Trophoblast cell (in vitro differentiated cells and primary cell): ENCODE data around the gene MRPS18B.
"Not testable (repeated sequence)": the region's sequence is repeated elsewhere in the genome, so short reads cannot be mapped to it uniquely, and the experiment has no call there.

Source experiments
- DNase-seq, 2 donors: peaks; one replicate each; pipeline ENCODE4 v3.0.0-alpha.2; 2016
- H2AFZ ChIP-seq: 2 replicates; pipeline ENCODE4 v1.6.1; 2013; ENCODE audit warnings: low read length, moderate library complexity, mild to moderate bottlenecking; ENCODE audit not compliant: insufficient read depth, poor library complexity
- H2AK5ac ChIP-seq: 2 replicates; pipeline ENCODE4 v1.6.1; 2013; ENCODE audit warnings: mild to moderate bottlenecking, low read length
- H2BK120ac ChIP-seq: 2 replicates; pipeline ENCODE4 v1.6.1; 2013; ENCODE audit warnings: low read length, mild to moderate bottlenecking, moderate library complexity; ENCODE audit not compliant: insufficient read depth, poor library complexity
- H2BK12ac ChIP-seq: 2 replicates; pipeline ENCODE4 v1.6.1; 2013; ENCODE audit warnings: mild to moderate bottlenecking, low read length, moderate library complexity
- H2BK5ac ChIP-seq: 2 replicates; pipeline ENCODE4 v1.6.1; 2013; ENCODE audit warnings: low read length, low read depth, moderate library complexity, mild to moderate bottlenecking; ENCODE audit not compliant: poor library complexity
- H3K14ac ChIP-seq: 2 replicates; pipeline ENCODE4 v1.6.1; 2013; ENCODE audit warnings: mild to moderate bottlenecking, low read length
- H3K18ac ChIP-seq: 2 replicates; pipeline ENCODE4 v1.6.1; 2013; ENCODE audit warnings: mild to moderate bottlenecking, low read length
- H3K23ac ChIP-seq: 2 replicates; pipeline ENCODE4 v1.6.1; 2013; ENCODE audit warnings: low read length
- H3K27ac ChIP-seq: 2 replicates; pipeline ENCODE4 v1.5.1; 2013; ENCODE audit warnings: low read depth, mild to moderate bottlenecking, inconsistent platforms, low read length, moderate library complexity
- H3K27me3 ChIP-seq: 2 replicates; pipeline ENCODE4 v1.6.1; 2013; ENCODE audit warnings: inconsistent platforms, mild to moderate bottlenecking, low read length, moderate library complexity; ENCODE audit not compliant: insufficient read depth
- H3K36me3 ChIP-seq, 2 experiments: 1 replicate in 1 of 2; 2 replicates in 1 of 2; pipeline ENCODE4 v1.6.1; 2013; ENCODE audit warnings: low read length in 2 of 2, mild to moderate bottlenecking in 2 of 2, moderate library complexity in 1 of 2; ENCODE audit not compliant: insufficient read depth in 2 of 2, control insufficient read depth in 1 of 2
- H3K4ac ChIP-seq: 2 replicates; pipeline ENCODE4 v1.6.1; 2013; ENCODE audit warnings: low read depth, mild to moderate bottlenecking, low read length, moderate library complexity
- H3K4me1 ChIP-seq, 2 experiments: 1 replicate in 1 of 2; 2 replicates in 1 of 2; pipeline ENCODE4 v1.6.1; 2013; ENCODE audit warnings: low read length in 2 of 2, mild to moderate bottlenecking in 2 of 2, moderate library complexity in 1 of 2; ENCODE audit not compliant: insufficient read depth in 2 of 2, control insufficient read depth in 1 of 2
- H3K4me2 ChIP-seq: 2 replicates; pipeline ENCODE4 v1.6.1; 2013; ENCODE audit warnings: inconsistent platforms, mild to moderate bottlenecking, low read length, moderate library complexity
- H3K4me3 ChIP-seq: 2 replicates; pipeline ENCODE4 v1.5.1; 2013; ENCODE audit warnings: mild to moderate bottlenecking, low read depth, low read length, inconsistent platforms
- H3K79me1 ChIP-seq: one replicate; pipeline ENCODE4 v1.6.1; 2013; ENCODE audit warnings: low read length
- H3K79me2 ChIP-seq: 2 replicates; pipeline ENCODE4 v1.6.1; 2013; ENCODE audit warnings: low read length, mild to moderate bottlenecking; ENCODE audit not compliant: control insufficient read depth, insufficient read depth, poor library complexity
- H3K9ac ChIP-seq: 2 replicates; pipeline ENCODE4 v1.6.1; 2013; ENCODE audit warnings: mild to moderate bottlenecking, low read length
- H3K9me3 ChIP-seq: 2 replicates; pipeline ENCODE4 v1.6.1; 2013; ENCODE audit warnings: low read depth, mild to moderate bottlenecking, control low read depth, inconsistent platforms, low read length; ENCODE audit not compliant: insufficient read depth
- H4K12ac ChIP-seq: 2 replicates; pipeline ENCODE4 v1.6.1; 2013; ENCODE audit warnings: low read depth, mild to moderate bottlenecking, low read length, moderate library complexity
- H4K8ac ChIP-seq: 2 replicates; pipeline ENCODE4 v1.6.1; 2013; ENCODE audit warnings: low read depth, mild to moderate bottlenecking, low read length, moderate library complexity
- H4K91ac ChIP-seq: one replicate; pipeline ENCODE4 v1.6.1; 2013; ENCODE audit warnings: low read depth, mild to moderate bottlenecking, low read length, moderate library complexity
- WGBS: extraction: QIAGEN DNeasy Blood & Tissue Kit; methylation state at CpG from one replicate; pipeline ENCODE4 v1.1.7; 2013; ENCODE audit warnings: missing lambda C conversion rate; ENCODE audit not compliant: insufficient read length, insufficient coverage; ENCODE audit errors: extremely low coverage; 5-methylcytosine and 5-hydroxymethylcytosine counted together

Gene MRPS18B

DNA sequence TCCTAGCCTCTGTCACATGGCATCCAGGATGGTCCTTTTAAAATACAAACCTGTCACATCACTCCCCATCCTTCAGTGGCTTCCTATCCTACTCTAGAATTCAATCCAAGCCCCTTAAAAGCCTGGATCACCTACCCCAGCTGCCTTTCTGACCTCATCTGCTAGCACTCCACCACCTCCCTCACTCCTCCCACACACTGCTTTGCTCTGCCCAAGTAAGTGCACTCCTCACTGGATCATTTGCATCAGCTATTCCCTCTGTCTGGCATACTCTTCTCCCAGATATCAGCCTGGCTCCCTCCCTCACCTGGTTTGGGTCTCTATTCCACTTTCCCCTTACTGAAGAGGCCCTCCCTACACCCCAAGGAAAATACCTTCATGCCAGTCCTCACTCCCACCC, 39.8 kb downstream of the MRPS18B start:
- no peak overlapping the region for H2BK12ac ChIP-seq
- H3K4me3 ChIP-seq = no peak overlapping the region
- H3K9ac ChIP-seq = no peak overlapping the region
- H3K18ac ChIP-seq = no peak overlapping the region
- no peak overlapping the region for H3K27ac ChIP-seq
- no peak overlapping the region for H2AFZ ChIP-seq
- H3K14ac ChIP-seq = no peak overlapping the region
- no peak overlapping the region for H3K4ac ChIP-seq
- no peaks in the 10 kb centered on the region for H3K79me2 ChIP-seq
- H3K9me3 ChIP-seq = peaks cover 1% of the 10 kb centered on the region
- H2BK120ac ChIP-seq = no peak overlapping the region
- no peaks in the 10 kb centered on the region for H3K27me3 ChIP-seq
- H3K36me3 ChIP-seq = peaks cover 62 to 82% of the 10 kb centered on the region in 2 experiments
- H2AK5ac ChIP-seq = no peak overlapping the region
- no peak overlapping the region for H3K23ac ChIP-seq
- no peak overlapping the region for H2BK5ac ChIP-seq
- DNase-seq = no peak
- H4K91ac ChIP-seq = no peak overlapping the region
- H4K12ac ChIP-seq = no peak overlapping the region
- no peak overlapping the region for H3K4me2 ChIP-seq
- no peak overlapping the region for H4K8ac ChIP-seq
- no peaks in the 10 kb centered on the region for H3K4me1 ChIP-seq
- H3K79me1 ChIP-seq = no peaks in the 10 kb centered on the region

DNA sequence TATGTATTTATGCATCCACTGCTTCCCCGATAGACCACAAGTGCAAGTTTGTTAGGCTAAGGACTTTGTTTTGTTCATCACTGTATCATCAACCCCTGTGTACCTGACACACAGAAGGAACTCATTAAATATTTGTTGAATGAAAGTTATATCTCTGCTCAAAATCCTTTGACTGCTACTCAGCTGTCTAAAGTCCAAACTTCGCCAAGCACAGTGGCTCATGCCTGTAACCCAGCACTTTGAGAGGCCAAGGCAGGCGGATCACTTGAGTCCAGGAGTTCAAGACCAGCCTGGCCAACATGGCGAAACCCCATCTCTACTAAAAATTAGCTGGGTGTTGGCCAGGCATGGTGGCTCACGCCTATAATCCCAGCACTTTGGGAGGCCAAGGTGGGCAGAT, 40.3 kb downstream of the MRPS18B start:
- H3K27me3 ChIP-seq, DNase-seq, H2BK12ac ChIP-seq, H2BK120ac ChIP-seq, H2AK5ac ChIP-seq, H3K18ac ChIP-seq, H3K14ac ChIP-seq, H3K4me2 ChIP-seq, H3K9ac ChIP-seq, H3K9me3 ChIP-seq, H2BK5ac ChIP-seq, H4K91ac ChIP-seq, H3K27ac ChIP-seq, H3K4me3 ChIP-seq, H4K12ac ChIP-seq, H3K4ac ChIP-seq, H3K23ac ChIP-seq, H4K8ac ChIP-seq, H2AFZ ChIP-seq, H3K4me1 ChIP-seq, H3K79me2 ChIP-seq, H3K79me1 ChIP-seq: not testable (repeated sequence)
- no CpG with 5 or more reads among the region's 5 CpGs for WGBS
- peaks cover 62 to 82% of the 10 kb centered on the region in 2 experiments for H3K36me3 ChIP-seq

DNA sequence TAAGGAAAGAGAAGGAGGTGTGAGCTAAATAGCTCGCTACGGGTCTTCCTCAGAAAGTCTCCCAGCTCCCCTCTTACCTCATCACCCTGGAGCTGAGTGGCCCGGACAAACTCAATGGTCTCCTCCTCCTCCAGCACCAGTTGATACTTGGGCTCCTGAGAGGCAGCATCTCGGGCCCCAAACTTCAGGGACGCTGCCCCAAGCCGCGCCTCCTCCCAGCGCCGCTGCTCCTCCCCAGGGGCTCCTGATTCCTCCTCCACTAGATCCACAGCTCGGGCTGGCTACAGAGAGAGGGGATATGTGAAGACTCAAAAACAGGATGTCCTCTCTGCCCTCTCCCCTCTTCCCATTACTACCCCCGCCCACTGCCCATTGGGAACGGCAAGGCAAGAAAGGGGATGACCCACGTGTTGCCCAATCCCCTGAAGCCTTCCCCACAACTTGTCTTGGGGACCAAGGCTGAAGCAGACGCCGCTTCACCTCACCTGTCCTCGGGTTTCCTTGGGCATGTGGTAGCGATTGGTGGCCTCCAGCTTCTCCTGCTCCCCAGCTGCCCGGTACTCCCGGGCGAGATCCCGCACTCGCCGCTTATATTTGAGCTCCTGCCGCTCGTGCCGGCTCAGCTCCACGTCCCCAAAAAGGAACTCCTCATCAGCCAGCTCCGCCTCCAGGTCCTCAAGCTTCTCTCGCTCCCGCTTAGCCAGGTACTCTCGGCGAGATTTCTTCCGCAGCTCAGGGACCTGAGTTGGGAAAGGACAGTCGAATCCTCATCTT, 47.5 kb downstream of the MRPS18B start:
- no peak overlapping the region for H3K9ac ChIP-seq
- no peak overlapping the region for H3K18ac ChIP-seq
- H4K8ac ChIP-seq = no peak overlapping the region
- no peaks in the 10 kb centered on the region for H3K9me3 ChIP-seq
- H3K79me1 ChIP-seq = no peaks in the 10 kb centered on the region
- H3K23ac ChIP-seq = no peak overlapping the region
- peaks cover 39 to 57% of the 10 kb centered on the region in 2 experiments for H3K36me3 ChIP-seq
- H4K12ac ChIP-seq = no peak overlapping the region
- no peak overlapping the region for H3K4me2 ChIP-seq
- no peak overlapping the region for H2AK5ac ChIP-seq
- no peak overlapping the region for H2BK120ac ChIP-seq
- H3K4ac ChIP-seq = no peak overlapping the region
- no CpG with 5 or more reads among the region's 34 CpGs for WGBS
- H3K4me3 ChIP-seq = no peak overlapping the region
- H2BK5ac ChIP-seq = no peak overlapping the region
- no peak overlapping the region for H3K14ac ChIP-seq
- H3K79me2 ChIP-seq = no peaks in the 10 kb centered on the region
- H3K4me1 ChIP-seq = no peaks in the 10 kb centered on the region
- H4K91ac ChIP-seq = no peak overlapping the region
- H2AFZ ChIP-seq = no peak overlapping the region
- no peak overlapping the region for H3K27ac ChIP-seq
- no peak for DNase-seq
- no peaks in the 10 kb centered on the region for H3K27me3 ChIP-seq
- H2BK12ac ChIP-seq = no peak overlapping the region

DNA sequence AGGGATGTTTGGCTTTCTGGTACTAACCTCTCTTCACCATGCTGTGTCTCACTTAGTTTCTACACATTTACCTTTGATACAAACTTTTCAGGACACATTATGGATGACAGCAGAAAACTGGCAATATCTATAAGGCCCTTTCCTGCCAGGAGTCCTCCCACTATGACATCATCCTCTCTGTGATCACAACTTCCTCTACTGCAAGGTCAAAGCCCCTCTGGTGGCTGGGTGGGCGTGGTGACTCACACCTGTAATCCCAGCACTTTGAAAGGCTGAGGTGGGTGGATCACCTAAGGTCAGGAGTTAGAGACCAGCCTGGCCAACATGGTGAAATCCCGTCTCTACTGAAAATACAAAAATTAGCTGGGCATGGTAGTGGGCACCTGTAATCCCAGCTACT, 48.7 kb downstream of the MRPS18B start:
- H4K8ac ChIP-seq, H2BK12ac ChIP-seq, H2AK5ac ChIP-seq: not testable (repeated sequence)

More for the DNA sequence above, 48.7 kb downstream of the MRPS18B start:
- H3K23ac ChIP-seq, H4K12ac ChIP-seq, H3K4me2 ChIP-seq, H3K4me3 ChIP-seq, H3K14ac ChIP-seq, H2BK5ac ChIP-seq, H3K79me1 ChIP-seq, H3K27ac ChIP-seq, H4K91ac ChIP-seq, H2AFZ ChIP-seq, DNase-seq, H3K4me1 ChIP-seq, H3K9ac ChIP-seq, H3K9me3 ChIP-seq, H3K4ac ChIP-seq, H2BK120ac ChIP-seq, H3K18ac ChIP-seq, H3K27me3 ChIP-seq, H3K79me2 ChIP-seq: not testable (repeated sequence)
- H3K36me3 ChIP-seq = peaks cover 42 to 60% of the 10 kb centered on the region in 2 experiments
- no CpG with 5 or more reads among the region's 2 CpGs for WGBS
